ENCODE results near the gene AGBL3. TPM values are rescaled to one million over a fixed set of nuclear protein-coding genes. Genes with fewer than 3 reads are reported as not detected.

Gene AGBL3
- total RNA-seq, 1 donor from 2014 or later: 1.5 TPM

- Histone ChIP-seq H3K4me1 (peaks cover 8% of the 10 kb centered on the region), H3K4me3 (no peak overlapping the region), H3K36me3 (peaks cover 72% of the 10 kb centered on the region), H3K27me3 (ENCODE audit: low read depth) (no peaks in the 10 kb centered on the region), H3K27ac (replicated peaks) (no peak overlapping the region), H3K9me3 (replicated peaks) (no peaks in the 10 kb centered on the region)
- intact Hi-C loops (cut with micrococcal nuclease): loop anchor here (5.0 kb wide), 1 partner anchor 259 kb away; no protein-coding TSS in a partner anchor
- TF ChIP-seq, protein P1, sequence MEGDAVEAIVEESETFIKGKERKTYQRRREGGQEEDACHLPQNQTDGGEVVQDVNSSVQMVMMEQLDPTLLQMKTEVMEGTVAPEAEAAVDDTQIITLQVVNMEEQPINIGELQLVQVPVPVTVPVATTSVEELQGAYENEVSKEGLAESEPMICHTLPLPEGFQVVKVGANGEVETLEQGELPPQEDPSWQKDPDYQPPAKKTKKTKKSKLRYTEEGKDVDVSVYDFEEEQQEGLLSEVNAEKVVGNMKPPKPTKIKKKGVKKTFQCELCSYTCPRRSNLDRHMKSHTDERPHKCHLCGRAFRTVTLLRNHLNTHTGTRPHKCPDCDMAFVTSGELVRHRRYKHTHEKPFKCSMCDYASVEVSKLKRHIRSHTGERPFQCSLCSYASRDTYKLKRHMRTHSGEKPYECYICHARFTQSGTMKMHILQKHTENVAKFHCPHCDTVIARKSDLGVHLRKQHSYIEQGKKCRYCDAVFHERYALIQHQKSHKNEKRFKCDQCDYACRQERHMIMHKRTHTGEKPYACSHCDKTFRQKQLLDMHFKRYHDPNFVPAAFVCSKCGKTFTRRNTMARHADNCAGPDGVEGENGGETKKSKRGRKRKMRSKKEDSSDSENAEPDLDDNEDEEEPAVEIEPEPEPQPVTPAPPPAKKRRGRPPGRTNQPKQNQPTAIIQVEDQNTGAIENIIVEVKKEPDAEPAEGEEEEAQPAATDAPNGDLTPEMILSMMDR (IDR thresholded peaks at IDR 0.05; ENCODE audit: borderline replicate concordance): no peak
- DNase-seq: no peak
Measured at GRCh38 chr7:134946260-134946659, 40.0 kb upstream of the AGBL3 start.

- Histone ChIP-seq H3K4me3 (no peak overlapping the region), H3K27ac (replicated peaks) (no peak overlapping the region), H3K36me3 (peaks cover 77% of the 10 kb centered on the region), H3K27me3 (ENCODE audit: low read depth) (no peaks in the 10 kb centered on the region), H3K4me1 (no peaks in the 10 kb centered on the region), H3K9me3 (replicated peaks) (no peaks in the 10 kb centered on the region)
- no peak for DNase-seq
- intact Hi-C loops (cut with micrococcal nuclease): loop anchor here (5.0 kb wide), 1 partner anchor 260 kb away; no protein-coding TSS in a partner anchor
- TF ChIP-seq, protein P1 (IDR thresholded peaks at IDR 0.05; ENCODE audit: borderline replicate concordance): no peak
Measured at GRCh38 chr7:134947329-134947728, 39.0 kb upstream of the AGBL3 start.

- TF ChIP-seq, protein P1 (IDR thresholded peaks at IDR 0.05; ENCODE audit: borderline replicate concordance): no peak
- Histone ChIP-seq H3K27me3 (ENCODE audit: low read depth) (no peaks in the 10 kb centered on the region), H3K4me3 (no peak overlapping the region), H3K4me1 (no peaks in the 10 kb centered on the region), H3K27ac (replicated peaks) (no peak overlapping the region), H3K36me3 (peaks cover 80% of the 10 kb centered on the region), H3K9me3 (replicated peaks) (no peaks in the 10 kb centered on the region)
- intact Hi-C loops (cut with micrococcal nuclease): loop anchor here (5.0 kb wide), 1 partner anchor 261 kb away; no protein-coding TSS in a partner anchor
- no peak for DNase-seq
Measured at GRCh38 chr7:134947831-134948230, 38.5 kb upstream of the AGBL3 start.

- no peak overlapping the region for H3K27ac ChIP-seq (replicated peaks)
- DNase-seq: no peak
- H3K4me3 ChIP-seq: no peak overlapping the region
- no peaks in the 10 kb centered on the region for H3K27me3 ChIP-seq (ENCODE audit: low read depth)
- H3K36me3 ChIP-seq: peaks cover 84% of the 10 kb centered on the region
- intact Hi-C loops (cut with micrococcal nuclease): loop anchor here (5.0 kb wide), 1 partner anchor 261 kb away; no protein-coding TSS in a partner anchor
- TF ChIP-seq, protein P1 (IDR thresholded peaks at IDR 0.05; ENCODE audit: borderline replicate concordance): no peak
- H3K4me1 ChIP-seq: no peaks in the 10 kb centered on the region
- H3K9me3 ChIP-seq (replicated peaks): no peaks in the 10 kb centered on the region
Measured at GRCh38 chr7:134948246-134948645, 38.1 kb upstream of the AGBL3 start.

- Histone ChIP-seq H3K9me3 (replicated peaks) (no peaks in the 10 kb centered on the region), H3K4me1 (no peaks in the 10 kb centered on the region), H3K4me3 (no peak overlapping the region), H3K36me3 (peaks cover 87% of the 10 kb centered on the region), H3K27me3 (ENCODE audit: low read depth) (no peaks in the 10 kb centered on the region), H3K27ac (replicated peaks) (no peak overlapping the region)
- intact Hi-C loops (cut with micrococcal nuclease): loop anchor here (5.0 kb wide), 1 partner anchor 261 kb away; no protein-coding TSS in a partner anchor
- DNase-seq: no peak
- TF ChIP-seq, protein P1 (IDR thresholded peaks at IDR 0.05; ENCODE audit: borderline replicate concordance): no peak
Measured at GRCh38 chr7:134948736-134949135, 37.6 kb upstream of the AGBL3 start.
